OCI-LY1 (cell line): ENCODE results near the gene ANKRD65.

Experiments
- H2AFZ ChIP-seq: fragments of 200-600 bp; sonication (generic), shearing (Covaris generic); 2 replicates; pipeline ENCODE4 v1.6.0; 2014; ENCODE audit warnings: antibody characterized with exemption, mild to moderate bottlenecking, low read length
- H3F3A ChIP-seq: fragments of 200-600 bp; sonication (generic), shearing (Covaris generic); 2 replicates; pipeline ENCODE4 v1.6.0; 2014; ENCODE audit warnings: mild to moderate bottlenecking, antibody characterized with exemption, low read length, moderate library complexity; ENCODE audit not compliant: insufficient read depth
- H3K27ac ChIP-seq: fragments of 200-600 bp; sonication (generic); 2 replicates; pipeline ENCODE4 v1.5.1; 2014; ENCODE audit warnings: low read length, mixed run types, mild to moderate bottlenecking, low read depth; ENCODE audit not compliant: poor library complexity, severe bottlenecking
- H3K27me3 ChIP-seq: fragments of 200-600 bp; sonication (generic); 2 replicates; pipeline ENCODE4 v1.6.0; 2014; ENCODE audit warnings: antibody characterized with exemption, mild to moderate bottlenecking, low read length, moderate library complexity; ENCODE audit not compliant: insufficient read depth
- H3K36me3 ChIP-seq: fragments of 200-600 bp; sonication (generic); 2 replicates; pipeline ENCODE4 v1.6.1; 2014; ENCODE audit warnings: mild to moderate bottlenecking, antibody characterized with exemption, low read length, moderate library complexity, mixed read lengths; ENCODE audit not compliant: insufficient read depth
- H3K4me1 ChIP-seq: fragments of 200-600 bp; sonication (generic); 2 replicates; pipeline ENCODE4 v1.5.1; 2014; ENCODE audit warnings: mild to moderate bottlenecking, low read length, moderate library complexity; ENCODE audit not compliant: insufficient read depth, severe bottlenecking
- H3K4me2 ChIP-seq: fragments of 200-600 bp; sonication (generic), shearing (Covaris generic); 2 replicates; pipeline ENCODE4 v1.6.1; 2014; ENCODE audit warnings: low read length
- H3K4me3 ChIP-seq: fragments of 200-600 bp; sonication (generic); 2 replicates; pipeline ENCODE4 v1.5.1; 2014; ENCODE audit warnings: low read length, low read depth, mild to moderate bottlenecking, mixed read lengths; ENCODE audit not compliant: poor library complexity, severe bottlenecking
- H3K79me2 ChIP-seq: fragments of 200-600 bp; shearing (Covaris generic); 2 replicates; pipeline ENCODE4 v1.6.1; 2016; ENCODE audit warnings: mixed run types, low read length, mixed read lengths; ENCODE audit not compliant: insufficient read depth
- H3K9ac ChIP-seq: fragments of 200-600 bp; sonication (generic), shearing (Covaris generic); 2 replicates; pipeline ENCODE4 v1.6.1; 2014; ENCODE audit warnings: mild to moderate bottlenecking, low read length, mixed read lengths
- H3K9me2 ChIP-seq: fragments of 200-600 bp; sonication (generic), shearing (Covaris generic); 2 replicates; pipeline ENCODE4 v1.6.1; 2014; ENCODE audit warnings: low read depth, mild to moderate bottlenecking, low read length, mixed read lengths
- H3K9me3 ChIP-seq: fragments of 200-600 bp; shearing (Covaris generic); 2 replicates; pipeline ENCODE4 v1.6.1; 2014; ENCODE audit warnings: low read length, mixed read lengths
- H4K20me1 ChIP-seq: fragments of 200-600 bp; sonication (generic), shearing (Covaris generic); 2 replicates; pipeline ENCODE4 v1.6.0; 2016; ENCODE audit warnings: mild to moderate bottlenecking, low read length; ENCODE audit not compliant: insufficient read depth
- CTCF ChIP-seq: fragments of 200-600 bp; sonication (generic), shearing (Covaris generic); IDR thresholded peaks from 2 replicates; pipeline ENCODE4 v1.5.1; 2017; ENCODE audit warnings: mild to moderate bottlenecking, antibody characterized with exemption, low read length, moderate library complexity, mixed read lengths
- EZH2 ChIP-seq: fragments of 200-600 bp; sonication (generic), shearing (Covaris generic); IDR thresholded peaks from 2 replicates; pipeline ENCODE4 v1.8.0; 2017; ENCODE audit warnings: borderline replicate concordance, mixed run types, mild to moderate bottlenecking, antibody characterized with exemption, low read length, moderate library complexity, mixed read lengths

Gene ANKRD65

GRCh38 chr1:1436630-1437032 lies 15.6 kb upstream of the ANKRD65 start:
- H3K9me3 ChIP-seq: no peaks in the 10 kb centered on the region
- no peaks in the 10 kb centered on the region for H3K4me1 ChIP-seq
- H3K4me3 ChIP-seq: no peak overlapping the region
- H2AFZ ChIP-seq: no peak overlapping the region
- no peak overlapping the region for H3K9ac ChIP-seq
- H3K27me3 ChIP-seq: peaks cover 7% of the 10 kb centered on the region; the same call in 1 of the 2 replicates
- H4K20me1 ChIP-seq: no peaks in the 10 kb centered on the region
- H3K27ac ChIP-seq: no peak overlapping the region
- H3K79me2 ChIP-seq: no peaks in the 10 kb centered on the region
- TF ChIP-seq EZH2: no peak
- no peak for TF ChIP-seq CTCF
- no peaks in the 10 kb centered on the region for H3K9me2 ChIP-seq
- H3K36me3 ChIP-seq: no peaks in the 10 kb centered on the region
- H3F3A ChIP-seq: no peaks in the 10 kb centered on the region
- no peak overlapping the region for H3K4me2 ChIP-seq

GRCh38 chr1:1435911-1436629 lies 15.0 kb upstream of the ANKRD65 start:
- Histone ChIP-seq H2AFZ (no peak overlapping the region), H3K9ac (no peak overlapping the region), H3K4me3 (no peak overlapping the region), H4K20me1 (no peaks in the 10 kb centered on the region), H3K27ac (no peak overlapping the region), H3K4me2 (no peak overlapping the region), H3K9me2 (no peaks in the 10 kb centered on the region), H3F3A (no peaks in the 10 kb centered on the region), H3K27me3 (peaks cover 7% of the 10 kb centered on the region; the same call in 1 of the 2 replicates), H3K79me2 (no peaks in the 10 kb centered on the region), H3K9me3 (no peaks in the 10 kb centered on the region), H3K4me1 (no peaks in the 10 kb centered on the region), H3K36me3 (no peaks in the 10 kb centered on the region)
- TF ChIP-seq CTCF: no peak
- TF ChIP-seq EZH2: no peak

- H3K4me3 ChIP-seq: no peak within 1 kb of the TSS
- no peaks in the 10 kb centered on the region for H3K79me2 ChIP-seq
- no peaks in the 10 kb centered on the region for H3K4me1 ChIP-seq
- H2AFZ ChIP-seq: no peak within 1 kb of the TSS
- H3K27me3 ChIP-seq: peaks cover 7% of the 10 kb centered on the region; the same call in 1 of the 2 replicates
- H3K4me2 ChIP-seq: no peak within 1 kb of the TSS
- H3K9ac ChIP-seq: no peak within 1 kb of the TSS
- TF ChIP-seq EZH2 (no peak), CTCF (no peak)
- H3K27ac ChIP-seq: no peak within 1 kb of the TSS
- no peaks in the 10 kb centered on the region for H3K36me3 ChIP-seq
- H3K9me2 ChIP-seq: no peaks in the 10 kb centered on the region
- no peaks in the 10 kb centered on the region for H3K9me3 ChIP-seq
- H3F3A ChIP-seq: no peaks in the 10 kb centered on the region
- H4K20me1 ChIP-seq: no peaks in the 10 kb centered on the region
These were observed 14.2 kb upstream of the ANKRD65 start, which contains the start of gene VWA1 for GRCh38 chr1:1435106-1435903. TSS of gene VWA1 (plus strand) at chr1:1435690. CDS start at chr1:1435749, 59 bp downstream.
